Keratinocyte (primary cell): ENCODE results near the gene P2RX1. TPM values are rescaled to one million over a fixed set of nuclear protein-coding genes. Genes with fewer than 3 reads are reported as not detected.

Experiments
- DNase-seq: peaks from one replicate; pipeline ENCODE4 v3.0.0-alpha.2; 2011; ENCODE audit warnings: low read depth, missing footprints, low spot score
- FAIRE-seq: peaks from 2 replicates; lab custom pipeline; 2011; peaks lifted over from hg19 to GRCh38; lab: Jason Lieb, UNC
- H2AFZ ChIP-seq: 2 replicates; pipeline ENCODE4 v1.6.0; 2012; ENCODE audit warnings: low read length, control low read depth, inconsistent platforms; ENCODE audit not compliant: control insufficient read depth
- H3K27ac ChIP-seq: 2 replicates; pipeline ENCODE4 v1.5.1; 2011; ENCODE audit warnings: low read length; ENCODE audit not compliant: control insufficient read depth, insufficient read depth
- H3K27me3 ChIP-seq: 3 replicates; pipeline ENCODE4 v1.6.0; 2011; ENCODE audit warnings: low read length; ENCODE audit not compliant: control insufficient read depth, insufficient read depth; ENCODE audit errors: extremely low read depth
- H3K36me3 ChIP-seq, 2 experiments: 2 replicates in 1 of 2; 3 replicates in 1 of 2; pipeline ENCODE4 v1.5.1; 2011; ENCODE audit warnings: low read length in 2 of 2, mild to moderate bottlenecking in 1 of 2; ENCODE audit not compliant: control insufficient read depth in 2 of 2, insufficient read depth in 2 of 2; ENCODE audit errors: extremely low read depth in 1 of 2
- H3K4me1 ChIP-seq: 3 replicates; pipeline ENCODE4 v1.5.1; 2011; ENCODE audit warnings: low read length; ENCODE audit not compliant: control insufficient read depth, insufficient read depth; ENCODE audit errors: extremely low read depth
- H3K4me2 ChIP-seq: 3 replicates; pipeline ENCODE4 v1.6.0; 2011; ENCODE audit warnings: low read depth, low read length; ENCODE audit not compliant: control insufficient read depth, insufficient read depth; ENCODE audit errors: extremely low read depth
- H3K4me3 ChIP-seq, 3 experiments: fragments of 200-600 bp in 1 of 3; sonication (generic) in 1 of 3; 2 replicates in 2 of 3; 3 replicates in 1 of 3; pipeline ENCODE4 v1.5.1; 2011 to 2016; ENCODE audit warnings: low read length in 3 of 3, mild to moderate bottlenecking in 3 of 3, control low read depth in 2 of 3, inconsistent platforms in 1 of 3, low read depth in 1 of 3, mixed read lengths in 1 of 3, mixed run types in 1 of 3, moderate library complexity in 1 of 3; ENCODE audit not compliant: control insufficient read depth in 2 of 3, insufficient read depth in 2 of 3; ENCODE audit errors: extremely low read depth in 1 of 3
- H3K79me2 ChIP-seq: 2 replicates; pipeline ENCODE4 v1.6.0; 2012; ENCODE audit warnings: low read length; ENCODE audit not compliant: control insufficient read depth, insufficient read depth
- H3K9ac ChIP-seq: 3 replicates; pipeline ENCODE4 v1.6.0; 2011; ENCODE audit warnings: low read length; ENCODE audit not compliant: control insufficient read depth, insufficient read depth; ENCODE audit errors: extremely low read depth
- H3K9me1 ChIP-seq: 3 replicates; pipeline ENCODE4 v1.6.0; 2011; ENCODE audit warnings: low read length; ENCODE audit not compliant: control insufficient read depth, insufficient read depth; ENCODE audit errors: extremely low read depth
- H3K9me3 ChIP-seq: 2 replicates; pipeline ENCODE4 v1.5.1; 2012; ENCODE audit warnings: low read depth, low read length; ENCODE audit not compliant: control insufficient read depth
- H4K20me1 ChIP-seq: 3 replicates; pipeline ENCODE4 v1.6.0; 2011; ENCODE audit warnings: low read length; ENCODE audit not compliant: control insufficient read depth, insufficient read depth; ENCODE audit errors: extremely low read depth
- EZH2 ChIP-seq: IDR thresholded peaks from one replicate; pipeline ENCODE4 v1.6.1; 2012; ENCODE audit warnings: inconsistent platforms, mild to moderate bottlenecking, low read length, moderate library complexity
- dilution Hi-C: fragments of 300-500 bp; cut with MboI; formaldehyde crosslinking; loops from one replicate; pipeline ENCODE4 v1.7.0; 2020; ENCODE audit warnings: low sequenced_read_pairs; ENCODE audit not compliant: extremely low pct_ligation_motif_present
- polyA plus RNA-seq, 5 experiments: library from polyadenylated mRNA; depleted of rRNA in 3 of 5; stranded (reverse) in 3 of 5; stranded (forward) in 1 of 5; unstranded in 1 of 5; fragments of >200 nt; gene quantifications; 1 replicate in 1 of 5; 2 replicates in 3 of 5; 3 replicates in 1 of 5; pipeline versions ENCODE4 v1.2.1 to v1.2.3, GENCODE V29; 2011 to 2012; ENCODE audit warnings: missing spikeins in 2 of 5, low read depth in 1 of 5, low replicate concordance in 1 of 5
- TF ChIP-seq, protein P1 (sequence below), 3 experiments: IDR thresholded peaks in 1 of 3; conservative IDR thresholded peaks in 1 of 3; optimal IDR thresholded peaks in 1 of 3; 2 replicates in 2 of 3; 3 replicates in 1 of 3; pipeline versions ENCODE3 to v1.5.1; 2011; ENCODE audit warnings: low read length in 3 of 3, mild to moderate bottlenecking in 3 of 3, moderate library complexity in 2 of 3, control low read depth in 1 of 3, inconsistent platforms in 1 of 3; ENCODE audit not compliant: insufficient read depth in 2 of 3; ENCODE audit errors: extremely low read depth in 1 of 3

The P2RX1 gene
- polyA plus RNA-seq, 1 donor (not counting 4 experiments of a cell fraction or from before 2014, with no cell fraction given): not detected

DNA sequence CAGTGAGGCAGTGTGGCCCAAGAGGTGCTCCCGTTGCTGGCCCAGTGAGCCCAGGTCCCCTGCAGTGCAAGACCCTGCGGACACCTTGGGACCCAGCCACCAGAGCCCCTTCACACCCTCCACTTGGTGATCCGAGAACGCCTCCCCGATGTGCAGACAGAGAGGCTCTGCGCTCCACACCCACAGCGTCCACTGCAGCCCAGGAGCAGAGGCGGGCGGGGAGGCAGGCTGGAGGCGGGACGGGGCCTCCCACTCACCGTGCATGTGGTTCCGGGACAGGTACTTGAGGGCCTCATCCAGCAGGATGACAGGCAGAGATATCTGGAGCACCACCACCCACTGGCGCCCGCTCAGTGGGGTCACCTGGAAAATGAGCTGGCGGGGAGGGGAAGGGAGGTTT lies 12.1 kb upstream of the P2RX1 start:
- Histone ChIP-seq H3K4me3 (no peak overlapping the region), H3K9me1 (no peaks in the 10 kb centered on the region), H3K9ac (no peak overlapping the region), H2AFZ (no peak overlapping the region), H3K9me3 (no peaks in the 10 kb centered on the region), H3K4me1 (no peaks in the 10 kb centered on the region), H3K4me2 (no peak overlapping the region), H3K36me3 (no peaks in the 10 kb centered on the region), H3K27me3 (peaks cover 10% of the 10 kb centered on the region), H4K20me1 (no peaks in the 10 kb centered on the region), H3K27ac (no peak overlapping the region), H3K79me2 (no peaks in the 10 kb centered on the region)
- dilution Hi-C loops: no loop called here
- FAIRE-seq: no peak
- TF ChIP-seq, protein P1, sequence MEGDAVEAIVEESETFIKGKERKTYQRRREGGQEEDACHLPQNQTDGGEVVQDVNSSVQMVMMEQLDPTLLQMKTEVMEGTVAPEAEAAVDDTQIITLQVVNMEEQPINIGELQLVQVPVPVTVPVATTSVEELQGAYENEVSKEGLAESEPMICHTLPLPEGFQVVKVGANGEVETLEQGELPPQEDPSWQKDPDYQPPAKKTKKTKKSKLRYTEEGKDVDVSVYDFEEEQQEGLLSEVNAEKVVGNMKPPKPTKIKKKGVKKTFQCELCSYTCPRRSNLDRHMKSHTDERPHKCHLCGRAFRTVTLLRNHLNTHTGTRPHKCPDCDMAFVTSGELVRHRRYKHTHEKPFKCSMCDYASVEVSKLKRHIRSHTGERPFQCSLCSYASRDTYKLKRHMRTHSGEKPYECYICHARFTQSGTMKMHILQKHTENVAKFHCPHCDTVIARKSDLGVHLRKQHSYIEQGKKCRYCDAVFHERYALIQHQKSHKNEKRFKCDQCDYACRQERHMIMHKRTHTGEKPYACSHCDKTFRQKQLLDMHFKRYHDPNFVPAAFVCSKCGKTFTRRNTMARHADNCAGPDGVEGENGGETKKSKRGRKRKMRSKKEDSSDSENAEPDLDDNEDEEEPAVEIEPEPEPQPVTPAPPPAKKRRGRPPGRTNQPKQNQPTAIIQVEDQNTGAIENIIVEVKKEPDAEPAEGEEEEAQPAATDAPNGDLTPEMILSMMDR (optimal IDR thresholded peaks at IDR 0.05 in 1 of 3, IDR thresholded peaks at IDR 0.05 in 1 of 3, conservative IDR thresholded peaks at IDR 0.05 in 1 of 3; ENCODE audit: extremely low read depth in 1 of 3, insufficient read depth in 2 of 3, low read length in 3 of 3): no peak
- TF ChIP-seq EZH2: no peak
- DNase-seq: no peak

DNA sequence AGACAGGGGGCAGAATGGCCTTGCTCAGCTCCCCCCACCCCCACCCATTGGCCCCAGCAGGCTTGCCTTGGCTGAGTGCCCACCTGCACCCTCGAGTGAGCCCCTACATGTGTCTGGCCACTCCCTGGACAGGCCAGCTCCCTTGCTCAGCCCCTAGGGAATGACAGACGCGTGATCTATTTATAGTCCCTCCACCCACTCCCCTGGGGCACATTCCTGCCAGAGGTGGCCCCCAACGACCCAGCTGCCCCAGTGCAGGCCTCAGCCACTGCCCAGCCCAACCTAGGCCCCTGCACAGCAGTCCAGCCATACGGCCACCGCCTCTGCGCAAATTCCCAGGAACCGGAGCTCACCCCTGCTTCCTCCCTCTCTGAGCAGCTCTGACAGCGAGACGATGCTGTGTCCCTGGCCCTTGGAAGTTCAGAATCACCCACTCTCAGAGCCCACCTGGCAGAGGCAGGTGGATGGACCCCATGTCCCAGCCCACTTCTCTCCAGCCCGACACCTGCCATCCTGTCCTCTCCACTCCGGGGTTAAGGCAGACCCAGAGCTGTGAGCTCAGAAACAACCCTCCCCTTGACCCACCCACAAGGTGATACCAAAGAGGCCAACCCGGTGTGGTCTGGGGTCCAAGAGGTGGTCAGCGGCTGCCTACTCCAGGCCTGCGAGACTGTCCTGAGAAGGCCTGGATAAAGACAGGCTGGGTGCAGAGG lies 11.5 kb upstream of the P2RX1 start:
- Histone ChIP-seq H3K9ac (no peak overlapping the region), H3K36me3 (no peaks in the 10 kb centered on the region), H3K27me3 (peaks cover 10% of the 10 kb centered on the region), H3K27ac (no peak overlapping the region), H3K4me1 (no peaks in the 10 kb centered on the region), H3K4me2 (no peak overlapping the region), H3K4me3 (no peak overlapping the region), H3K9me3 (no peaks in the 10 kb centered on the region), H3K79me2 (no peaks in the 10 kb centered on the region), H2AFZ (no peak overlapping the region), H3K9me1 (no peaks in the 10 kb centered on the region), H4K20me1 (no peaks in the 10 kb centered on the region)
- FAIRE-seq: no peak
- dilution Hi-C loops: no loop called here
- no peak for DNase-seq
- TF ChIP-seq, protein P1 (optimal IDR thresholded peaks at IDR 0.05 in 1 of 3, IDR thresholded peaks at IDR 0.05 in 1 of 3, conservative IDR thresholded peaks at IDR 0.05 in 1 of 3; ENCODE audit: extremely low read depth in 1 of 3, insufficient read depth in 2 of 3, low read length in 3 of 3): no peak
- no peak for TF ChIP-seq EZH2
